ENCODE data around the gene AURKAIP1.

GRCh38 chr1:1391225-1391624 is 16.2 kb upstream of the AURKAIP1 start:
- TF ChIP-seq PAF1 (CRISPR knock-in tag; IDR thresholded peaks at IDR 0.05) (no peak), ZFAT (CRISPR knock-in tag; conservative IDR thresholded peaks at IDR 0.05) (no peak), MED8 (CRISPR knock-in tag; IDR thresholded peaks at IDR 0.05; ENCODE audit: insufficient replicate concordance) (no peak), GABPB1 (CRISPR knock-in tag; IDR thresholded peaks at IDR 0.05) (no peak)
